Iris pigment epithelial cell (primary cell): ENCODE data around the gene INSR.

Source experiments
- DNase-seq: peaks from one replicate; pipeline ENCODE4 v3.0.0-alpha.2; 2011; ENCODE audit warnings: low read depth

Gene INSR

DNA sequence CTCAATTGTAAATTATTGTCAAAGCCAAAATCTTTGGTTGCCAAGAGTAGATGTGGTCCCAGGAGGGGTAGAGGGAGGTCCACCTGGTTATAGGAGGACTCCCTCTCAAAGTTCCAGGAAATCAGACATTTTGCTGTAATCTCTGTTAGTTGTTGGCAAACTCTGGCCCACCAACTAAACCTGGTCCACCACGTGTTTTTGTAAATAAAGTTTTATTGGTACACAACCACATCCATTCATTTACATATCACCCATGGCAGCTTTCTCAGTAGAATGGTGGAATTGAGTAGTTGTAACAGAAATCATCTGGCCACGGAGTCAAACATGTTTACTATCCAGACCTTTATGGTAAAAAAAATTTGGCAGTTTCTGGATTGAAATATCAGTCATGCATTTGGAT lies 154.1 kb downstream of the INSR start:
- DNase-seq, result no peak

DNA sequence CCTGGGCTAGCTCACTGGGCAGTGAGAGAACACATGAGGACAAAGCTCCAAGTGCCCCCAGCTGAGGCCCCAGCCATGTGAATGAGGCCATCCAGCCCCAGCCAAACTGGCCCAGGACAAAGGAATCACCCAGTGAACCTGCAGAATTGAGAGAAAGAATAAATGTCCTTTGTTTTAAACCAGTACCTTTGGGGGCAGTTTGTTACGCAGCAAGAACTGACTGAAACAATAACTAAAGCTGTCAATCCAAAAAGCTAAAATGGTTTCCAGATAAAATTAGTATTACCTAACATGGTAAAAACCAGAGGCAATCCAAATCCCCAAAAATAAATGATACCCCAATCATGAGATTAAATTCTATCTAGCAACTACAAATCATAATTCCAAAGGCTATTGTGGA lies 155.1 kb downstream of the INSR start:
- no peak for DNase-seq

DNA sequence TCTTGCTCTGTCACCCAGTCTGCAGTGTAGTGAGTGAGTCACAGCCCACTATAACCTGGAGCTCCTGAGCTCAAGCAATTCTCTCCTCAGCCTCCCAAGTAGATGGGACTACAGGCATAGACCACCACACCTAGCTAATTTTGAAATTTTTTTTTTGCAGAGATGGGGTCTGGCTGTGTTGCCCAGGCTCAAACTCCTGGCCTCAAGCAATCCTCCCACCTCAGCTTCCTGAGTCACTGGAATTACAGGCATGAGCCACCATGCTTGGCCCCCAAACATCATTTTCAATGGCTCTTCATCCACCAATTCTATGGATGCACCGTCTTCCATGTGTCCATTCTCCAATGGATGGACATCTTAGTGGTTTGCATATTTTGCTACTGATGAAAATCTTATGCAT lies 155.8 kb downstream of the INSR start:
- DNase-seq, result no peak

GRCh38 chr19:7137120-7137519 lies 157.1 kb downstream of the INSR start:
- no peak for DNase-seq

GRCh38 chr19:7132054-7132453 lies 162.2 kb downstream of the INSR start:
- DNase-seq, result no peak

DNA sequence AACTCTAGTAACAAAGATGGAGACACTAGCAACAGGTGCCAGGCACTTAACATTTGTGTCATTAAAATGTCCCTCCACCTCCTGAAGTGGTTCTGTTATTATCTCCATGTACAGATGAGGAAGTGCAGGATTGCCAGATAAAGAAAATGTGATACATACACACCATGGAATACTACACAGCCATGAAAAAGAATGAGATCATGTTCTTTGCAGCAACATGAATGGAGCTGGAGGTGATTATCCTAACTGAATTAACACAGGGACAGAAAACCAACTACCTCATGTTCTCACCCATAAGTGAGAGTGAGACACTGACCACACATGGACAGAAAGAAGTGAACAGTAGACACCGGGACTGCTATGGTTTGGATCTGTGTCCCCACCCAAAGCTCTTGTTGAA lies 164.2 kb downstream of the INSR start:
- DNase-seq, result no peak

DNA sequence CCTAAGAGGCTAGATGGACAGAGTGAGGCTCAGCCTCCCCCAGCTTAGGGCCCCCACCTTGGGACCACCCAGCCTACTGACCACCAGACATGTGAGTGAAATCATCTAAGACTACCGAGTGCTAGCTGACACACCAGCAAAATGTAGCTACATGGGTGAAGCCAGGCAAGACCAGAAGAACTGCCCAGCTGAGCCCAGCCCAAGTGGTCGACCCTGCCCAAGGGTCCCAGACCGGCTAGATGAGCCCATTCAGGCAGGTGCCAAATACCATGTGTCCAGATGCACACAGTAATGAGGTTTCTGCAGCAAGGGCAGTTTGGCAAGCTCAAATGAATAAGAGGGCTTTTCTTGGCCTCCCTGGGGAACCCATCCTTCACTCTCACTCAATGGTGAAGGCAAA lies 168.1 kb downstream of the INSR start:
- no peak for DNase-seq

GRCh38 chr19:7125221-7125620 lies 169.0 kb downstream of the INSR start:
- DNase-seq, result no peak

GRCh38 chr19:7124782-7125181 lies 169.4 kb downstream of the INSR start:
- DNase-seq, result no peak

- no peak for DNase-seq
Measured at GRCh38 chr19:7122701-7123100, 171.5 kb downstream of the INSR start.

- DNase-seq, result no peak
Measured at GRCh38 chr19:7120499-7120898, 173.7 kb downstream of the INSR start.

DNA sequence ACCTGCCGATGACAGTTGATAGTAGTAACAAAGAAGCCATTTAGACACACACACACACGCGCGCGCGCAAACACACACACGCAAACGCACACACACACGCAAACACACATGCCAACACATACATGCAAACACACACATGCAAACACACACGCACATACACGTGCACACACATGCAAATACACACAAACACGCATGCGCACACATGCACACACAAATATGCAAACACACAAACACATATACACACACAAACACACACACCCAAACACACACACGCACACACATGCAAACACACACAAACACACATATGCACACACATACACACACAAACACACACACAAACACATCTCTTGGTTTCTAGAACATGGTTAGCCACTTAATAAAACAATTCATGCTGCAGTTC lies 174.6 kb downstream of the INSR start:
- no peak for DNase-seq

DNA sequence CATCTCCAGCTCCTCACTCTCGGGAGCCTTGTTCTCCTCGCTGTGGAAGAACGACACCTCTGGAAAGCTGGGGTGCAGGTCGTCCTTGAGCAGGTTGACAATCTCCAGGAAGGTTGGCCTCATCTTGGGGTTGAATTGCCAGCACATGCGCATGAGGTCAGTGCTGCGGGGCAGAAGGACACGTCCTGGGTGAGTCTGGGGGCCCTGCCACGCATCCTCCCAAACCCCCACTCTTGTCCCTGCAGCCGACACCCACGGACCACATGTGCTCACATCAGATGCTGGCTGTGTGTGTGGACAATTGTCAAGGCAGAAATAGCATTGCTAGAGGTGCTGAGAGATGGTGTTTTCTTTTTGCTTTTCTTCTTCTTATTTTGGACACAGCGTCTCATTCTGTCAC lies 177.0 kb downstream of the INSR start:
- DNase-seq, result no peak

DNA sequence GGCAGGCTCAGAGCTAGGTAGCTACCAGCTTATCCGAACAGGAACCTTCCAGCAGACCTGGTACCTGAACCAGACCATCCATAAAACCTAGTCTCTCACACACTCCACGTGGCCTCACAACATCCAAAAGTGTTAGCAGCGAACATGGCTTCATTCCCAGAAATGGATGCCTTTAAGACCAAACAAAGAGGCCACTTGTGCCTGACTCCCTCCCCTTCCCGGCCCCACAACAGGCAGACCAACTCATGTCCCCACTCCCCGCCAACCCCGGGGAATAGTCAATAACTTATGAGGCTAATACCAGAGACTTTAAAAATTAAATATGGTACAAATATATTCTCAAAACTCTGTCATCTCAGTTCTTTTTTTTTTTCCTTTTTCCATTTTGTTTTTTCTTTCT lies 178.5 kb downstream of the INSR start:
- no peak for DNase-seq

DNA sequence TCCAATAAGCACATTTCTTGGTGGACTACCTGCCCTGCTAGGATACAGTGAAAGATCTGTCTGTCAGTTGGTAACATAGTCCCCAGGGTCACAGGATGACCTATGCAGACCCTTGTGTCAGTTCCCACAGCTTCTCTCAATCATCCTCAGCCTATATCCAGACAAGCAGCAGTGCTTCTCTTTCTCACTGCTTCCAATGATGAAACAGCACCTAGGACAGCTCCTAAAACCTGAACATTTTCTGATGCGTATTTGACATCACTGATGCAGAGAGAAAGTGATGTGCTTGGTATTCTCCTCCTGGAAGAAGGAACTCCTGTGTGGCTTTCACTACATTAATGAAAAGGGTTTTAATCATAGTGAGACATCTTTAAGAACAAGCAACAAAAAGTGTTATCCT lies 181.0 kb downstream of the INSR start:
- DNase-seq, result no peak

DNA sequence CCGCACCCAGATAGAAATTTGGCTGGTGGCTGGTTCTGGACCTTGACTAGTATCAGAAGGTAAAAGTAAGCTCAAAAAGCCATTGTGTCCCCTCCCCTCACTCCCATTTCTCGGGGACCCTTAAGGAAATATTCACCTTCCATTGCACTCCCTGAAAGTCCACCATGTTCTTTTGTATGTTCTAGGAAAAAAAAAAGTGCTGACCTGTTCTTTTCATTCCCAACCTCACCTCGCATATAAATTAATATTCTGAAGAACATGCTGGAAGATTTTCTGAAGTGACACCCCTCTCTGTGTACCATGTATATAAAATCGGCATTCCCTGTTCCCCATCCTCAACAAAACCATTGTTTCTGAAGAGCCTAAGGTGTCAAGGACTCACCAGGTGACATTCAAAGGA lies 181.5 kb downstream of the INSR start:
- no peak for DNase-seq

GRCh38 chr19:7109678-7110289 lies 184.4 kb downstream of the INSR start:
- peak; percentile 29 for DNase-seq

- no peak for DNase-seq
Measured at GRCh38 chr19:7106711-7107657, 187.2 kb downstream of the INSR start.

GRCh38 chr19:7104747-7105447 lies 189.3 kb downstream of the INSR start:
- DNase-seq, result no peak

- no peak for DNase-seq
Measured at GRCh38 chr19:7101498-7102253, 192.5 kb downstream of the INSR start.

- no peak for DNase-seq
Measured at GRCh38 chr19:7099597-7099921, 194.7 kb downstream of the INSR start.
